HG02763 (cell line): Measurements from ENCODE around the gene BLCAP.

ENCODE experiments used
- ATAC-seq: cut with Tn5 transposase; IDR thresholded peaks from one replicate; pipeline ENCODE4 v1.9.1; 2021; ENCODE audit warnings: mild to moderate bottlenecking, moderate library complexity; ENCODE audit not compliant: unreplicated experiment

BLCAP gene

GRCh38 chr20:37518059-37518458, 9.6 kb downstream of the BLCAP start:
- ATAC-seq: no peak

- ATAC-seq: no peak
Observed at GRCh38 chr20:37516811-37517750, 10.6 kb downstream of the BLCAP start.

DNA sequence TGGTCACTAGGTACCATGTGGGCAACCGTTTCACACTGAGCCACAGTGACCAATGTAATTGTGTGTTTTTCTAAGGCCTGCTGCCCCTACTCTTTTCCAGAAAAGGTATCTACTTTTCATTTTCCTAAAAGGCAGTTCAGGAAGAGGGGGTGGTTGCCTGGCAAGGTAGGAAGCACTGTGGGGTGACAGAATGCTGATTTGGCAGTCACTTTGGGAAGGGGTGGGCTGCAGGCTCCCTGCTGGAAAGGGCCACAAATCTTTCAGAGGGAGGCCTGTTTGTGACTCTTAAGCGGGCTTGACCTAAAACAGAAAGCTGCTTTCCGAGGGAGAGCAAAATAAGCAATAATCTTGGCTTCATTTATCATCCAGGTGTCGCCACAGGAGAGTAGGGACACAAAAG, 11.8 kb downstream of the BLCAP start:
- ATAC-seq: no peak

DNA sequence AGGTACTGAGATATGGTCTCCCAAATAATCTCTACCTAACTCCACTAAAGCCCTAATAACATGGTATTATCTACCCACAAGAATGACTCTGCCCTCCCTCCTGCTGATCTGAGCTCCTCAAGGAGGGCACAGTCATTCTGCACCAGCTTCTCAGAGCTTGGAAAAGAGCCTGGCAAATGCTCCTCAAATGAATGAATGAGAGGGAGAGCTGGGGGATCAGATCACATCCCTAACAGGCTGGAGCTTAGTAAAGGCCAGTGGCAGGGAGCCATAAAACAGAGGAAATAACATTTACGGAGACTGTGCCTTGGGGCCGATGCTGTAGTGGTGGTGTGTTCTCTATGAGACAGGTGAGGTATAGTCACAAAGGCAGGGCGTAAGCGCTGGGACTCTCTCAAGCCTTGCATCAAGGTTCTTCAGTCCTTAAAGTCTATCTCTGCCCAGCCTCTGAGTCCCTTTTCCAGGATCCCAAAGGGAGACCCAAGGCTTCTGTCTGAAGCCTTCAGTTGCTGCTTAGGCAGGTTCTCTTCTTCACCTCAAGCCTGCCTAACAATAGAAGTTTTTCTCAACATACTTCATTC, 13.8 kb downstream of the BLCAP start:
- ATAC-seq: no peak

DNA sequence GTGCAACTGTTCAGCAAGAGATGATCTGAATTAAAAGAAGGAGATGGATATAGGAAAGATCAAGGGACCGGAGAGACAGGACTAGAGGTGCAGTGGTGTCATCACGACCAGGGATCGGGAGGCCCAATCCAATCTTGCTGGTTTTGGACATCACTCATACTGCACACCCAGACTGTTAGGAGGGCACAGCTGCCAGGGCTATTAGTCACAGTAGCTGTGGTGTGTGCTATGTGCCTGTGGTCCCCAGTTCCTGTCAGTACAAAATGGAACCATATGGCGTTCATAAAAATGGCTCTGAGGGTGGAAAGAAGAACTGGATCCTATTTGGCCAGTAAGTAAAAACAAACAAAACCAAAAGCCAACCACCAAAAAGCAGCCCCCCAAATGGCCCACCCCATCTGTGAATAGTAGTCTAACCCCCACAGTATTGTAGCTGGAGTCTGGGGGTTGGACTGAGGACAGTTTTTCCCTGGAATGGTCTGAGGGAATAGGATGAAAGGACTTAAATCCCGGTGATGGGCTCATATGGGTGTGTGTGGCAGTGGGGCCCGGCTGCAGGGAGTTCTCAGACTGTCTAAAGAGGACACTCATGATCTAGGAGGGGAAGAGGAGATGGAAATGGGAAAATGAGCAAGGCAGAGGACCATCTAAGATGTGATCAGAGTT, 15.9 kb downstream of the BLCAP start:
- ATAC-seq: no peak

DNA sequence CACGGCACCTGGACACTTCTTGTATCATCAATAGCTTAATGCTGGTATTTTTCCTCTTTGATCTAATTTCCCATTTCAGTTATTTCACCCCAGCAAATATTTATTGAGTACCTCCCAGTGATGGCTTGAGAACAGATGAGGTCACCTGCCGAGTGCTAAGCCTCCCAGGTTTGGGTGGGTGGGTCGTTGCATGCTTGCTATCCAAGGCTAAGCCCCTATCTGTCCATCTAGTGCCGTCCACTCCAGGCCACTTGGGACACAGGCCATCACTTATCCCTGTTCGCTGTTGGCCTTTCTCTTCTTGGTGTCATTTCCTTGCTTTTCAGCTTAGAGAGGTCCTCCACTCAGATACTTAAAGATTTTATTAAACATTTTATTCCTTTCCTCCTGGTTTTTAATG, 17.4 kb downstream of the BLCAP start:
- ATAC-seq: no peak

DNA sequence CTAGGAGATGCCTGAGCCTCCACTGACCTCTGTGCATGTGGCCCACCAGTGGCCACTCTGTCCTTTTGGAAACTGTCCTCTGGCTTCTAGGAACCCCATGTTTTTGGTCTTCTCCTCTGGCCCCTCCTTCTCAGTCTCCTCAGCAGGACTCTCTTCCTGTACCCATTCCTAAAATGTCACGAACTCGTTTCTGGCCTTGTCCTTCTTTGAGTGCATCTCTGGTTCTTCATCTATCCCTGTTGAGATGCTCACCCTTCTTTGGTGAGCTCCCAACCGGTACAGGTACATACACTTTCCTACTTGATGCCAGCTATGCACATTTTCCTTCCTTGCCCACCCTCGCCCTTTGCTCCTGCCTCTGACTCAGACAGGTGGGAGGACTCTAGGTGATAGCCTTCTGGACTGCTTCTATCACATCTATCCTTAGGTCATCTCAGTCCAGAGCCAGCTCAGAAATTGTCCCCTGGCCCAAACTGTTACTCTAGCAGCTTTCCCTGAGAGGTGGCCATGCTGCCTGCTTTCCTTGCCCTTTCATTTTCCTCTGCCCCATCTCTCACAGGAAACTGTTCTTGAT, 21.4 kb downstream of the BLCAP start:
- ATAC-seq: no peak

DNA sequence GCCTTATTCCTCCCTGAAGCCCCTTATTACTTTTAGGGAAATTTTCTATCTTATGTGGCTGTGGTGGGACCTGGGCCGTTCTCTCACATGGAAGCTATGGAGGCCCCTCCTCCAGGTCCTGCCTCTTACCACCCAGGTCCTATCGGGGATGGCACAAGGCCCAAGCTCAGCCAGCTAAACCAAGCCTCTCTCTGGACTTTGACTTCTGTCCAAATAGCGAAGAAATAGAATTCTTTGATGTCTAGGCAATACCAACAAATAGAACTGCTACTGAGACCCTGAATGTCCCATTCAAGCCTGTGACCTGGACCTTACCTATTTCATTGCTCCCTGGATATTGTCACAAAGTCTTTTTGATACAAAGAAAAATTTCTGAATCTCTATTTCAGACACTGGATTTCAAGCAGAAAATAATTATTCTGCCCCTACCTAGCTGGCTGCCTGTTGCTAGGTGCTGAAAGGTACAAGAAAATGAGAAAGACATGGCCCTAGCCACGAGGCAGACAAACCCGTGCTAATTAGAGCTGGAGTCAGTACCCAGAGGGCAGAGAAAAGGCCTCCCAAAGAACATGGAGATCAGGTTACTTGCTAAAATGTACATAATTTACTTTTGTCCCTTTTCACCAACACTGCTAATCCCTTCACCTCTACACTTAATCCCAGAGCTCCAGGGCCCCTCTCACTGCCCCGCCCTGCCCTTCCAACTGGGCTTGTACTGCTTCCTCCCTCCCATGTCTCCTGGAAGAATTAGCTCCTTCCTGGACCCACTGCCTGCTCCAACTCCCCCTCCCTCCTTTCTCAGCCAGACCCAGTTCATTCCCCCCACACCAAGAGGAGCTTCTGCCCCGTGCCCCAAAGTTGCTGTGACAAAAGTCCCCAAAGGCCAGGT, 22.2 kb downstream of the BLCAP start:
- no peak for ATAC-seq

GRCh38 chr20:37504404-37505096, 23.1 kb downstream of the BLCAP start:
- ATAC-seq: no peak

DNA sequence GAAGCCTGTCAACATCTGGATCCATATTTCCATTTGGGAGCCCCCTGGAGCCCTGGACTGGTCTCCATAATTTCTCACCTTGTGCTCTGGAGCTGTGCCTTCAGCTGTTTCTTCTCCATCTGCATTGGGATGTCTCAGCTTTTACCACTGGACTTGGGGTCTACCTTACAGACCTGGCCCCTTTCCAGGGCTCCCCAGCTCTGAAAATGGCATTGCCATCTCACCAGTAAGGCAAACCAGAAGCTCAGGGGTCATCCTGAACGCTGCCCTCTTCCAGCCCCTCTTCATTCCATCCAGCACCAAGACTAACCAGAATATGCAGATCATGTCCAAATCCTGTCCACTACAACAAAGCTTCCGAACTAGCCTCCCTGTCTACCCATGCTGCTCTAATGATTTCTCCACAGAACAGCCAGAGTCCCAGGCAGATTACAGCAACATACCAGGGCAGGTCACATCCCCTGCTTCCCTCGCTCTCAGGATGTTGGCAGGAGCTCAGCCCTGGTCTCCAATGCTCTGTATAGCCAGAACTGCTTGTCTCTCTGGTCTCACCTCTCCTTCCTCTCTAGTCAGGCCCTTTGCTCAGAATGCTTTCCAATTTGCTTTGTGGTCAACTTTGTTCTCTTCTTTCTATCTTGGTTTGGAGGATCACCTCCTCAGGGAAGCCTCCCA, 24.3 kb downstream of the BLCAP start:
- no peak for ATAC-seq

DNA sequence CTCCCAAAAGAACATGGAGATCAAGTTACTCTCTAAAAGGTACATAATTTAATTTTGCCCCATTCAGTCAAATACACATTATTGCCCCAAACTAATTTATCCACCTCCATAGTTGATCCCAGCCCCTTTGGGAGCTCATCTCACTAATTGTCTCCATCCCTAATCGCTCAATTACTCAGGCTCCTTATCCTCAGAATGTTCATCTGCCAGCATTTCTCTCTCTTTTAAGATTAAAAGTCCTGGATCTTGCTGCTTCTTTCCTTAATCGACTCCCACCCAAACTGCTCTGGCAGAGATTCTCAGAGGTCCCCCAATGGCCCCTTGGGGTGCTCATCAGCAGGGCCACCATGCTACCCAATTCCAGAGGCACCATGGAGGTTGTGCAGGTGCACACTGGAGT, 25.0 kb downstream of the BLCAP start:
- no peak for ATAC-seq

DNA sequence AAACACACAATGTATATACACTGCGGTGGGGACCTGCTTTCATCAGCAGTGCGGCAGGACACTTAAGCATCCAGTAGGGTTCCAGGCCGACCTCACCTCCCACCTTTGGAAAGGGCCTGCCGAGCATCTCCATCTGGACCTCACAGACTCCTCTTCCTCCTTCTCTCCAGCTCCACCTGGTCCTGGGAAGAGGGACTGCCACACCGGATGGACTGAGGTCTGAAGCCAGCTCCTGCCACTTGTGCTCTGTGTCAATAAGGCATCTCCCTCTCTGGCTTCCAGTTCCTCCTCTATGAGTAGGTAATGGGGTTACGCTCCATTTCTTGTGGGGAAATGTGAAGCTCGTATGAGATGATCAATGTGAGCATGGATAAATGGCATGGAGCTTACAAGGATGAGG, 25.7 kb downstream of the BLCAP start:
- ATAC-seq: no peak

GRCh38 chr20:37500311-37500710, 27.4 kb downstream of the BLCAP start:
- no peak for ATAC-seq

DNA sequence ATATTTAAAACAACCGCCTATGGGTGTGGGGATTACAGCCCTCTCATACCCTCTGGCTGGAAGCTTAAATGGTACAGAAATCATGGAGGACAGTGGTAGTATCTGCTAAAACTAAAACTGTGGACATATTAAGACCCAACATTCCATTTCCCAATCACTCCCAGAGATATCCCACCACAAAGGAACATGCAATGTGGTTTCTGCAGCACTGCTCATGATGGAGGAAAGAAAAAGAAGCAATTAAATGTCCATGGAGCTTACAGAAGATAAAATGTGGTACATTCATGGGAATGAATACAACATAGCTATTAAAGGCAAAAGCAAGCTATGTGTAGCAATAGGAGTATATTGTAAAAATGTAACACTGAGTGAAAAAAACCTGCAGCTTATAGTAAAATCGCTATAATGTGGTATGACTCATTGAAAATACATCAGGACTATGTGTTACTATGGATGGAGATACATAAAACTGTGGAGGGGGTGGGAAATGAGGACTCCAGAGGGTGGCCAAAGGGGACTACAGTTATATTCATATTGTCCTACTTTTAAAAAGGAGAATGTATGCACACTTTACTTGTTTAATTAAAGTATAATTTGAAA, 29.5 kb downstream of the BLCAP start:
- no peak for ATAC-seq

DNA sequence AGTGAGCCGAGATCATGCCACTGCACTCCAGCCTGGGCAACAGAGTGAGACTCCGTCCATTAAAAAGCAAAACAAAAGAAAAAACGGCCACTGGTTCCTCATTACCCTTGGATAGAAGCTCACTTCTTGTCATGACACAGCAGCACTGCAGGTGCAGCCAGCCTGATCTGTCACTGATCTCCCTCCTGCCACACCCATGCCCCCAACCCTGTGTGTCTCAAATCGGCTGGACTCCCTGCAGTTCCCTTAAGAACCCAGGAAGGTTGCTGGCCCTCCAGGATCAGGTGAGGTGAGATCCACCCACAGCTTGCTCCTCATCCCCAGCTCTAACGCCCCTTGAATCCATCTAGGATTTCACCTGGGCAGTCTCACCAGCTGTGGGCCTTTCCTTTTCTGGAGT, 32.9 kb downstream of the BLCAP start:
- no peak for ATAC-seq

DNA sequence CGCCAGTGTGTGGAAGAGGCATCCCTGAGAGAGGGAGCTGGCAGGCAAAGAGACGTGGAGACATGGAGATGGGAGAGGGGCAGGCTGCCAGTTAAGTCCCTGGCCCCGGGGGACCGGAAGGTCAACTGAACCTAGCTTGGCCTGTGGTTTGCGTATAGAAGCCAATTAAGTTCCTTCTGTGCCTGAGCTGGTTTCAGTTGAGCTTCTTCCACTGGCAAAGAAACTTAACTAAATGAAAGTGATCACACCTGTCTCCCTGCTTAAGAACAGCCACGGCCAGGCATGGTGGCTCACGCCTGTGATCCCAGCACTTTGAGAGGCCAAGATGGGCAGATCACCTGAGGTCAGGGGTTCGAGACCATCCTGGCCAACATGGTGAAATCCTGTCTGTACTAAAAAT, 33.4 kb downstream of the BLCAP start:
- no peak for ATAC-seq

DNA sequence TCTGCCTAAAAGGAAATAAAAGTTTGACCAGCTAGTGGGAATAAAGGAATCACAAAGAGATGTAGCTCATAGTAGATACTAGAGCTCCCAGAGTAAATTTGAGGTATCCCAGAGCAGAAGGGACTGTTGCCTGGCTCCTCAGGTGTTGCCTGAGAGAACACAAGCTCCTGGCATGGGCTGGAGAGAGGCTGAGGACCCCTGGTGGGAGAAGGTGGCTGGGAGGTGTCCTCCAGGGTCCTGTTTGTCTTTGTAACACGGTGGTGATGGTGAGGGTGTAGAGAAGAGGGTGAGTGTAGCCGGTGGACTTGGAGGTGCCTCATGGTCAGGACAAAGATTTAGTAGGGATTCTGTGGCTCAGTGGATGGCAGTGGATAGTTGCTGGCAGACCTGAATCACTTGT, 34.7 kb downstream of the BLCAP start:
- ATAC-seq: no peak

GRCh38 chr20:37492096-37492625, 35.5 kb downstream of the BLCAP start:
- ATAC-seq: no peak
